K562 (cell line): ENCODE data around the gene AP1M1.

Experiments used
- CBFB ChIP-seq: sonication (generic); formaldehyde crosslinking; IDR thresholded peaks from 2 replicates; pipeline ENCODE4 v1.4.0; 2020; ENCODE audit warnings: mild to moderate bottlenecking, missing genetic modification reagents
- CREB1 ChIP-seq, 2 experiments: sonication (generic) in 1 of 2; formaldehyde crosslinking in 1 of 2; IDR thresholded peaks; 2 replicates each; pipeline versions ENCODE4 v1.6.1 to v1.8.0; 2012 to 2022; ENCODE audit warnings: inconsistent platforms in 1 of 2, mild to moderate bottlenecking in 1 of 2, missing genetic modification reagents in 1 of 2, moderate library complexity in 1 of 2
- EP300 ChIP-seq: IDR thresholded peaks from 2 replicates; pipeline ENCODE4 v1.6.1; 2012; ENCODE audit warnings: low read length, improper control_type of control experiment
- KAT8 ChIP-seq: fragments of 450-650 bp; IDR thresholded peaks from 2 replicates; pipeline ENCODE4 v1.6.1; 2016; ENCODE audit warnings: low read depth, mild to moderate bottlenecking
- MAFK ChIP-seq: IDR thresholded peaks from 2 replicates; pipeline ENCODE4 v1.6.1; 2011; ENCODE audit warnings: low read length, improper control_type of control experiment
- NFIC ChIP-seq: fragments of 450-650 bp; IDR thresholded peaks from 2 replicates; pipeline ENCODE4 v1.6.1; 2017; ENCODE audit warnings: mild to moderate bottlenecking, inconsistent platforms
- POLR2AphosphoS5 ChIP-seq: IDR thresholded peaks from 2 replicates; pipeline ENCODE4 v1.6.1; 2011; ENCODE audit warnings: mild to moderate bottlenecking, low read depth, low read length, moderate library complexity; ENCODE audit not compliant: control insufficient read depth, insufficient read depth
- RFX5 ChIP-seq: IDR thresholded peaks from 2 replicates; pipeline ENCODE4 v1.6.1; 2011; ENCODE audit warnings: low read depth, mild to moderate bottlenecking, improper control_type of control experiment, low read length
- STAT6 ChIP-seq: sonication (generic); formaldehyde crosslinking; IDR thresholded peaks from 2 replicates; pipeline ENCODE4 v1.8.1; 2023; ENCODE audit warnings: mild to moderate bottlenecking, missing genetic modification reagents
- TAF1 ChIP-seq: IDR thresholded peaks from 2 replicates; pipeline ENCODE4 v1.6.1; 2011; ENCODE audit warnings: mild to moderate bottlenecking, low read length, moderate library complexity; ENCODE audit not compliant: insufficient read depth, control insufficient read depth, severe bottlenecking; ENCODE audit errors: extremely low read depth

GRCh38 chr19:16197622-16198369 is at the start of gene AP1M1:
- TF ChIP-seq MAFK (no peak), TAF1 (no peak), EP300 (no peak), CBFB (CRISPR knock-in tag) (no peak), POLR2AphosphoS5 (no peak), CREB1 (IDR thresholded peaks at IDR 0.05) (no peak), CREB1 (CRISPR knock-in tag; IDR thresholded peaks at IDR 0.05) (no peak), KAT8 (no peak), NFIC (no peak), RFX5 (no peak), STAT6 (CRISPR knock-in tag) (no peak)
